ENCODE measurements around the gene CD300LG.
"Not testable (repeated sequence)": the region's sequence is repeated elsewhere in the genome, so short reads cannot be mapped to it uniquely, and the experiment has no call there.

CD300LG gene

DNA sequence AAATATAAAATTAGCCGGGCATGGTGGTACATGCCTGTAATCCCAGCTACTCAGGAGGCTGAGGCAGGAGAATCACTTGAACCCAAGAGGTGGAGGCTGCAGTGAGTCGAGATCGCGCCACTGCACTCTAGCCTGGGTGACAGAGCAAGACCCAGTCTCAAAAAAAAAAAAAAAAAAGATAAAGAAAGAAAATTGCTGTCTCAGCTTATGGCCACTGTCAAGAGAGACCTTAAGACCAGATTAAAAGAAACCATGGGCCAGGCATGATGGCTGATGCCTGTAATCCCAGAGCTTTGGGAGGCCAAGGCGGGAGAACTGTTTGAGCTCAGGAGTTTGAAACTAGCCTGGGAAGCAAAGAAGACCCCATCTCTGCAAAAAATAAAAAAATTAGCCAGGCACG, 22.1 kb downstream of the CD300LG start:
- H3K14ac ChIP-seq (ENCODE audit: low read length in 2 of 2); H3K9ac ChIP-seq (ENCODE audit: low read length); H3K18ac ChIP-seq (ENCODE audit: low read depth in 1 of 2, low read length in 2 of 2); H3K4me2 ChIP-seq (ENCODE audit: low read length, poor library complexity, severe bottlenecking); H3K4me3 ChIP-seq (ENCODE audit: insufficient read depth in 1 of 2, low read depth in 1 of 2, low read length in 2 of 2); H2BK120ac ChIP-seq (ENCODE audit: low read depth, low read length); H3K4me1 ChIP-seq (ENCODE audit: control insufficient read depth, insufficient read depth, low read depth, low read length); H3K27ac ChIP-seq (ENCODE audit: low read length, poor library complexity, severe bottlenecking); H4K91ac ChIP-seq (ENCODE audit: low read length); H4K8ac ChIP-seq (ENCODE audit: low read length); H2BK5ac ChIP-seq (ENCODE audit: low read depth, low read length, poor library complexity, severe bottlenecking); H2AFZ ChIP-seq (ENCODE audit: low read depth, low read length); DNase-seq; H3K9me3 ChIP-seq (ENCODE audit: control insufficient read depth, low read length); H2AK5ac ChIP-seq (ENCODE audit: low read length, severe bottlenecking); H3K4ac ChIP-seq (ENCODE audit: low read depth in 1 of 2, low read length in 2 of 2); H2BK15ac ChIP-seq (ENCODE audit: low read depth, poor library complexity, severe bottlenecking); H3K79me1 ChIP-seq (replicated peaks; ENCODE audit: low read length, poor library complexity, severe bottlenecking); H3K36me3 ChIP-seq (ENCODE audit: control insufficient read depth in 1 of 2, insufficient read depth in 2 of 2, low read depth in 1 of 2, low read length in 2 of 2); H3K23ac ChIP-seq (ENCODE audit: low read length in 2 of 2); H2BK12ac ChIP-seq (ENCODE audit: low read length in 2 of 2): not testable (repeated sequence)
- peaks cover 53 to 57% of the 10 kb centered on the region in 2 experiments for H3K27me3 ChIP-seq (ENCODE audit: control insufficient read depth in 1 of 2, insufficient read depth in 1 of 2, low read length in 2 of 2)
- 90% methylated on average over 3 of the region's 6 CpGs for WGBS

DNA sequence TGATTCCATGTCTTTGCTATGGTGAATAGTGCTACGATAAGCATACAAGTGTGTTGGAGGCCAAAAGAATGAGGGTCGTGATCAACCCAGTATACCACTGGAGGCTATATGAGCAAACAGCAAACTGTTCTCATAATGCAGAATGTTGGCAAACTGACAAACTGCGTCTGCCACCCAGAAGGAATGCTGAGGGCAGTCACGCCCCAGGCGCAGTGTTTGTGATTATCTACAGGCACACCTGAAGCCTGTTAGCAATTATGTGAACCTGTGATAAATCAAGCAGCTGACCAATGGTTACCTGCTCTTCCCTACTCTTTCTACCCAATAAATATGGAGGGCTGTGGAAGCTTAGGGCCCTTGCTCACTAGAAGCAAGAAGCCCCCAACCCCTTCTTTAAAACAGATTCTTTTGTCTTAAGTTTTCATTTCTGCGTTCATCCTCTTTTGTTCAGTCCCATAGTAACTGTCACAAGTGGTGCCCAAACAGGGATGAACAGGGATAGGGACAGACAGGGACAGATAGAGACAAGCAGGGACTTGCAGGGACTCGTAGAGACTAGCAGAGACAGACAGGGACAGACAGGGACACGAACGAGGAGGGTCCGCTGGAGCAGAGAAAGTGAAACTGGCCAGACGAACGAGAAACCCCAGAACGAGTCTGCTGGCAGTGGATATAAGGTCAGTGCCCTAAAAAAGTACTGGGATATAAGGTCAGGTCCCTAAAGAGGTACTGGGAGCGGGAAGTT, 25.1 kb downstream of the CD300LG start:
- Histone ChIP-seq H4K91ac (ENCODE audit: low read length) (no peak overlapping the region), H2AK5ac (ENCODE audit: low read length, severe bottlenecking) (no peak overlapping the region), H2BK120ac (ENCODE audit: low read depth, low read length) (no peak overlapping the region), H3K4me1 (ENCODE audit: control insufficient read depth, insufficient read depth, low read depth, low read length) (no peaks in the 10 kb centered on the region), H3K9ac (ENCODE audit: low read length) (peak overlapping the region; percentile 46), H2BK5ac (ENCODE audit: low read depth, low read length, poor library complexity, severe bottlenecking) (no peak overlapping the region), H3K27ac (ENCODE audit: low read length, poor library complexity, severe bottlenecking) (no peak overlapping the region), H2AFZ (ENCODE audit: low read depth, low read length) (no peak overlapping the region), H3K4me3 (ENCODE audit: insufficient read depth in 1 of 2, low read depth in 1 of 2, low read length in 2 of 2) (peak overlapping the region in 1 of 2 experiments; percentile 75), H3K9me3 (ENCODE audit: control insufficient read depth, low read length) (no peaks in the 10 kb centered on the region), H3K23ac (ENCODE audit: low read length in 2 of 2) (peak overlapping the region in 1 of 2 experiments; percentile 34), H4K8ac (ENCODE audit: low read length) (no peak overlapping the region), H3K79me1 (replicated peaks; ENCODE audit: low read length, poor library complexity, severe bottlenecking) (no peaks in the 10 kb centered on the region), H2BK15ac (ENCODE audit: low read depth, poor library complexity, severe bottlenecking) (no peak overlapping the region), H3K14ac (ENCODE audit: low read length in 2 of 2) (no peak overlapping the region), H3K18ac (ENCODE audit: low read depth in 1 of 2, low read length in 2 of 2) (no peak overlapping the region), H3K27me3 (ENCODE audit: control insufficient read depth in 1 of 2, insufficient read depth in 1 of 2, low read length in 2 of 2) (peaks cover 37 to 65% of the 10 kb centered on the region in 2 experiments), H3K4ac (ENCODE audit: low read depth in 1 of 2, low read length in 2 of 2) (no peak overlapping the region), H3K4me2 (ENCODE audit: low read length, poor library complexity, severe bottlenecking) (no peak overlapping the region), H3K36me3 (ENCODE audit: control insufficient read depth in 1 of 2, insufficient read depth in 2 of 2, low read depth in 1 of 2, low read length in 2 of 2) (no peaks in the 10 kb centered on the region), H2BK12ac (ENCODE audit: low read length in 2 of 2) (no peak overlapping the region)
- WGBS: 86% methylated on average over 14 of the region's 14 CpGs
- DNase-seq: no peak

DNA sequence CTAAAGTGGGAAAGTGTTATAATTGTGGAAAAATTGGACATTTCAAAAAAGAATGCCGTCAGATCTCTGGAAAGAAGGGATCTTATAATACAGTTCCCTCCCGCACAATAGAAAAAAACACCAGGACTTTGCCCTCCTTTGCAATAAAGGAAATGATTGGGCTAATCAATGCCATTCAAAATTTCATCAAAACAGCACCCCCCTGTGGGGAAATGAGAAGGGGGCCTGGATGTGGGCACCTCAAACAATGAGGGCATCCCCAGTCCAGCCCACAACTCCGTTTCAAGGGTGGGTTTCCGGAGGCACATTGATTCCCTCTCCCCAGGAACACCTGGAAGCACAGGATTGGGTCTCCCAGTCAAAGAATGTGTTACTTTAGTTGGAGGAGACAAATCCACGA, 26.1 kb downstream of the CD300LG start:
- no peak overlapping the region for H3K14ac ChIP-seq (ENCODE audit: low read length in 2 of 2)
- H2AFZ ChIP-seq (ENCODE audit: low read depth, low read length): no peak overlapping the region
- no peaks in the 10 kb centered on the region for H3K36me3 ChIP-seq (ENCODE audit: control insufficient read depth in 1 of 2, insufficient read depth in 2 of 2, low read depth in 1 of 2, low read length in 2 of 2)
- H3K79me1 ChIP-seq (replicated peaks; ENCODE audit: low read length, poor library complexity, severe bottlenecking): no peaks in the 10 kb centered on the region
- no peak overlapping the region for H3K23ac ChIP-seq (ENCODE audit: low read length in 2 of 2)
- no peaks in the 10 kb centered on the region for H3K4me1 ChIP-seq (ENCODE audit: control insufficient read depth, insufficient read depth, low read depth, low read length)
- no peak overlapping the region for H2BK5ac ChIP-seq (ENCODE audit: low read depth, low read length, poor library complexity, severe bottlenecking)
- no peak overlapping the region for H2BK12ac ChIP-seq (ENCODE audit: low read length in 2 of 2)
- no peak for DNase-seq
- no peak overlapping the region for H3K9ac ChIP-seq (ENCODE audit: low read length)
- H3K9me3 ChIP-seq (ENCODE audit: control insufficient read depth, low read length): no peaks in the 10 kb centered on the region
- no peak overlapping the region for H3K4ac ChIP-seq (ENCODE audit: low read depth in 1 of 2, low read length in 2 of 2)
- no peak overlapping the region for H3K4me3 ChIP-seq (ENCODE audit: insufficient read depth in 1 of 2, low read depth in 1 of 2, low read length in 2 of 2)
- H4K8ac ChIP-seq (ENCODE audit: low read length): no peak overlapping the region
- no peak overlapping the region for H3K4me2 ChIP-seq (ENCODE audit: low read length, poor library complexity, severe bottlenecking)
- no peak overlapping the region for H2BK120ac ChIP-seq (ENCODE audit: low read depth, low read length)
- WGBS: 62% methylated on average over 5 of the region's 5 CpGs
- no peak overlapping the region for H2BK15ac ChIP-seq (ENCODE audit: low read depth, poor library complexity, severe bottlenecking)
- H3K27me3 ChIP-seq (ENCODE audit: control insufficient read depth in 1 of 2, insufficient read depth in 1 of 2, low read length in 2 of 2): peaks cover 28 to 64% of the 10 kb centered on the region in 2 experiments
- H2AK5ac ChIP-seq (ENCODE audit: low read length, severe bottlenecking): no peak overlapping the region
- no peak overlapping the region for H3K18ac ChIP-seq (ENCODE audit: low read depth in 1 of 2, low read length in 2 of 2)
- no peak overlapping the region for H4K91ac ChIP-seq (ENCODE audit: low read length)
- H3K27ac ChIP-seq (ENCODE audit: low read length, poor library complexity, severe bottlenecking): no peak overlapping the region

DNA sequence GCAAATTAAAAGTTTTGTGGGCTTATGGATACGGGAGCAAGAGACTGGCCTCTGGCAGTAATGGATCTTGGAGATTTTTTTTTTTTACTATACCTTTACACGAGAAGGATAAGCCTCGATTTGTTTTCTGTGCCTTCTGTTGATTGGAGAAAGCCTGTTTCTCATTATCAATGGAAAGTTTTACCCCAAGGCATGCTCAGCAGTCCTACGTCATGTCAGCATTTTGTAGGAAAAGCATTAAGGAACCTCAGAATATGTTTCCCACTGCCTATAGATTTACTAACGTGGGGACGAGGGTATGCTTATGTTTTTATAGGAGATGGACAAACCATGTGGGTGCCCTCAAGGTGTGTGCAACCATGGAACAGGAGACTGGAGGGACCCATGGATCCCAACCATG, 26.8 kb downstream of the CD300LG start:
- H3K27ac ChIP-seq (ENCODE audit: low read length, poor library complexity, severe bottlenecking): no peak overlapping the region
- H3K23ac ChIP-seq (ENCODE audit: low read length in 2 of 2): no peak overlapping the region
- no peak overlapping the region for H3K4me3 ChIP-seq (ENCODE audit: insufficient read depth in 1 of 2, low read depth in 1 of 2, low read length in 2 of 2)
- no peak overlapping the region for H3K4me2 ChIP-seq (ENCODE audit: low read length, poor library complexity, severe bottlenecking)
- no peak overlapping the region for H4K91ac ChIP-seq (ENCODE audit: low read length)
- no peak overlapping the region for H2AFZ ChIP-seq (ENCODE audit: low read depth, low read length)
- peaks cover 23 to 58% of the 10 kb centered on the region in 2 experiments for H3K27me3 ChIP-seq (ENCODE audit: control insufficient read depth in 1 of 2, insufficient read depth in 1 of 2, low read length in 2 of 2)
- no peaks in the 10 kb centered on the region for H3K36me3 ChIP-seq (ENCODE audit: control insufficient read depth in 1 of 2, insufficient read depth in 2 of 2, low read depth in 1 of 2, low read length in 2 of 2)
- H3K18ac ChIP-seq (ENCODE audit: low read depth in 1 of 2, low read length in 2 of 2): no peak overlapping the region
- H3K9ac ChIP-seq (ENCODE audit: low read length): no peak overlapping the region
- H3K79me1 ChIP-seq (replicated peaks; ENCODE audit: low read length, poor library complexity, severe bottlenecking): no peaks in the 10 kb centered on the region
- 55% methylated on average over 4 of the region's 6 CpGs for WGBS
- no peak overlapping the region for H3K4ac ChIP-seq (ENCODE audit: low read depth in 1 of 2, low read length in 2 of 2)
- H2BK120ac ChIP-seq (ENCODE audit: low read depth, low read length): no peak overlapping the region
- no peak overlapping the region for H4K8ac ChIP-seq (ENCODE audit: low read length)
- no peak overlapping the region for H2BK12ac ChIP-seq (ENCODE audit: low read length in 2 of 2)
- H3K9me3 ChIP-seq (ENCODE audit: control insufficient read depth, low read length): no peaks in the 10 kb centered on the region
- H2AK5ac ChIP-seq (ENCODE audit: low read length, severe bottlenecking): no peak overlapping the region
- no peak overlapping the region for H2BK5ac ChIP-seq (ENCODE audit: low read depth, low read length, poor library complexity, severe bottlenecking)
- DNase-seq: no peak
- peaks cover 2% of the 10 kb centered on the region for H3K4me1 ChIP-seq (ENCODE audit: control insufficient read depth, insufficient read depth, low read depth, low read length)
- no peak overlapping the region for H2BK15ac ChIP-seq (ENCODE audit: low read depth, poor library complexity, severe bottlenecking)
- H3K14ac ChIP-seq (ENCODE audit: low read length in 2 of 2): no peak overlapping the region

Data from mesenchymal stem cell (in vitro differentiated cells and primary cell).